GM19452 (cell line): ENCODE data around the gene MAGED1.

Experiments
- ATAC-seq: cut with Tn5 transposase; IDR thresholded peaks from one replicate; pipeline ENCODE4 v1.9.1; 2021; ENCODE audit not compliant: unreplicated experiment

Gene MAGED1, protein sequence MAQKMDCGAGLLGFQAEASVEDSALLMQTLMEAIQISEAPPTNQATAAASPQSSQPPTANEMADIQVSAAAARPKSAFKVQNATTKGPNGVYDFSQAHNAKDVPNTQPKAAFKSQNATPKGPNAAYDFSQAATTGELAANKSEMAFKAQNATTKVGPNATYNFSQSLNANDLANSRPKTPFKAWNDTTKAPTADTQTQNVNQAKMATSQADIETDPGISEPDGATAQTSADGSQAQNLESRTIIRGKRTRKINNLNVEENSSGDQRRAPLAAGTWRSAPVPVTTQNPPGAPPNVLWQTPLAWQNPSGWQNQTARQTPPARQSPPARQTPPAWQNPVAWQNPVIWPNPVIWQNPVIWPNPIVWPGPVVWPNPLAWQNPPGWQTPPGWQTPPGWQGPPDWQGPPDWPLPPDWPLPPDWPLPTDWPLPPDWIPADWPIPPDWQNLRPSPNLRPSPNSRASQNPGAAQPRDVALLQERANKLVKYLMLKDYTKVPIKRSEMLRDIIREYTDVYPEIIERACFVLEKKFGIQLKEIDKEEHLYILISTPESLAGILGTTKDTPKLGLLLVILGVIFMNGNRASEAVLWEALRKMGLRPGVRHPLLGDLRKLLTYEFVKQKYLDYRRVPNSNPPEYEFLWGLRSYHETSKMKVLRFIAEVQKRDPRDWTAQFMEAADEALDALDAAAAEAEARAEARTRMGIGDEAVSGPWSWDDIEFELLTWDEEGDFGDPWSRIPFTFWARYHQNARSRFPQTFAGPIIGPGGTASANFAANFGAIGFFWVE

DNA sequence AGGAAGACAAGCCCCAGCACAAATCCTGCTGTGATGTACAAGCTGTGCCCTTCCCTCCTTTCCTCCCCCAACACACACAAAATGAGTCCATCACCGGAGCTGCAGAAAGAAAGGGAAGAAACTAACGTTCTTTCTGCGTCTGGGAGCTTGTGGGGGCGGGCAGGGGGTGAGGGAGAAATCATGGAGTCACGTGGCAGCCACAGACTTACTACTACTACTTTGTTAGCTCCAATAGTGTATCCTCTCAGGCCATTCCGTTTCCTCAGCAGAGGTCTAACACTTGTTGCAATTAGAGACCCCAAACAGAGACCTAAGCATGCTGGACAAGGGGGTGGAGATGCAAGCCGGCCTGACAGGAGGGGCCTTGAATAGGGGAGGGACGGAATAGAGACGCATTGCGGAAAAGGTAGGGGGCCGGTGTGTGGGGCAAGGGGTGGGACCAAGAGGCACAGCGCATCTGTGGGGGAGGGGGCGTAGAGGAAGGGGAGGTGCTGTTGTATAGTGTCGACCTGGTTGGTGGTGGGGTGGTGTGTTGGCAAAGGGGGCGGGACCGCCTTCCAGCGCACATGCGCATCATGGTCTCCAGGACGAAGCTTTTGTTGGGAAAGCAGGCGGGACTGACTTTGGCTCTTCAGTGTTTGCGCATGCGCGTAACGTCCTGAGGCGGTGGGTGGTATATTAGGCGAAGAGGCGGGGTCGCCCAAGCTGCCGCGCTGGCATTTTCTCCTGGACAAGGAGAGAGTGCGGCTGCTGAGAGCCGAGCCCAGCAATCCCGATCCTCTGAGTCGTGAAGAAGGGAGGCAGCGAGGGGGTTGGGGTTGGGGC lies at the start of gene MAGED1:
Gene MAGED1 (plus strand): TSS at position 703 of the 825 bp plus-strand sequence. CDS start 682 bp downstream, outside the sequence.
- peak; percentile 57 for ATAC-seq

DNA sequence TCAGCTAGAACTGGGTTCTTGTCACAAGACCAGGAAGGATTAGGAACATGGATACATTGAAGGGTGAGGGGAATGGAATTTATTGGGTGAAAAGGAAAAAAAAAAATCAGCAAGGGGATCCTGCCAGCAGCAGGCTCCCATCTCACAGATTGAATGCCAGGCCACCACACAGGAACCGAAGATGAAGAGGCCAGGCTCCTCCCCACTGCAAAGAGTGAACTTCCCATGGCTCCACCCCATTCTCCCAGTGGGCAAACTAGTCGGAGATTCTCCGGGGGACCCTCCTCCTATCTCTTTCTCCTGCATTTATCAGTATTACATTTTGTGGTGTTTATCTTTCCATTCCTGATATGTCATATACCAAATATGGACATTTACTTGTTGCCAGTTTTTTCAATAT lies 46.0 kb upstream of the MAGED1 start:
- ATAC-seq = no peak

DNA sequence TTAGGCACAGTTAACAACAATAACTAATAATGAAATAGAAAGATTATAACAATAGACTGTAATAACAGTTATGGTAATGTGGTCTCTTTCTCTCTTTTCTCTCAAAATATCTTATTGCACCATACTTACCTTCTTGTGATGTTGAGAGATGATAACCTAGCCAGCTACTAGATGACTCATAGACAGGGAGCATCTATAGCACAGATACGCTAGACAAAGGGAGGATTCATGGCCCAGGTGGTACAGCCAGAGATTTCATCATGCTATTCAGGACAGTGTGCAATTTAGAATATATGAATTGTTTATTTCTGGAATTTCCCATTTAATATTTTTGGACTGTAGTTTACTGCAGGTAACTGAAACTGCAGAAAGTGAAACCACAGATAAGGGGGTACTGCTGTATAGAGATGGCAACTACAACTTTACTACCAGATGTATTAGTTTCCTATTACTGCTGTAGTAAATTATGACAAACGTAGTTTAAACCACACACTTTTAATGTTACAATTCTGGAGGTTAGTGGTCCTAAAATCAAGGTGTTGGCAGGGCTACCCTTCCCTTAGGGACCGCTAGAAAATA lies 41.8 kb upstream of the MAGED1 start:
- ATAC-seq = no peak

DNA sequence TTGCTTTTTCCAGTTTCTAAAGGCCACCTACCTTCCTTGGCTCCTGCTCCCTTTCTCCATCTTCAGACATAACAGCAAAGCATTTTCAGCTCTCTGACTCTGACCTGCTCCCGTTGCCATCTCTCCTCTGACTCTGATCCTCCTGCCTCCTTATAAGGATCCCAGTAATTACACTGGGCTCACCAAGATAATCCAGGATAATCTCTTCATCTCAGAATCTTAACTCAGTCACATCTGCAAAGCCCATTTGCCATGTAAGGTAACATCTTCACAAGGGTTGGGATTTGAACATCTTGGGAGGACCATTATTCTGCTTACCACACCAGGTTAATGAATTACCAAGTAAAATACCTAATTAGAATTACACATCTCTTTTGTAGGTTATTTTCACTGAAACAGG lies 41.3 kb upstream of the MAGED1 start:
- ATAC-seq = no peak

DNA sequence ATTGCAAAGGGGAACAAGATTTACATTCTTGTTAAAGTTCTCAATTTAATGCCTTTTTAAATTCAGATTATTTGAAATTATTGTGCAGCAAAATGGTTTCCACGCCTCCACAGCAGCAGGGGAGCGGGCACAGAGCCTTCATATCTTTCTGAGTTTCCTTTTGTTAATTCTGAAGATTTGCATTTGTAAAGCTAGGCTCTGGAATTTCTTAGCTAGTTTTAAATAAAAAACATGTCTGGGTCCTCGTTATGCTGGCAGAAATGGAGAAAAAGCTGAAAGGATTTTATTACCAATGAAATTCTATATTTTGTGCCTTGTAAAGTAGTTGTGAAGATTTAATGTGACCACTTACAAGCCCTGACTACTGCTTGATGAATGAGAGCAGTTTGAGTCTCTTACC lies 40.8 kb upstream of the MAGED1 start:
- no peak for ATAC-seq

DNA sequence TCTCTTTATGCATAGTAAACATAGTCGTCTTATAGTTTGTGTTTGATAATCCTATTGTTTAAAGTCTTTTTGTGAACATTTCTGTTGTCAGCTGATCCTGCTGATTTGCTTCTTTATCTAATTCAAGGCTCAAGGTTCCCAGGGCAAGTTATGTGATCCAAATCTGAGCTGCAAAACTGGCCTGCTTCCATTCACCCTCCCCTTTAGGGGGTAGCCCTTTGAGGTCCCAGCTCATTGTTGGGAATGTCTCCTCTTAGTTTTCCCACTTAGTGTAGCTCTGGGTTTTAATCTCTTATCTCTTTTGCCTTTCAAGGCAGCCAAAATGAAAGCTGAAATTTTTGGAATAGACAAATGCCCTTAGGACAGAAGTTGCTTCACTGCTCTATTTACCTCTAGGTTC lies 40.2 kb upstream of the MAGED1 start:
- no peak for ATAC-seq

DNA sequence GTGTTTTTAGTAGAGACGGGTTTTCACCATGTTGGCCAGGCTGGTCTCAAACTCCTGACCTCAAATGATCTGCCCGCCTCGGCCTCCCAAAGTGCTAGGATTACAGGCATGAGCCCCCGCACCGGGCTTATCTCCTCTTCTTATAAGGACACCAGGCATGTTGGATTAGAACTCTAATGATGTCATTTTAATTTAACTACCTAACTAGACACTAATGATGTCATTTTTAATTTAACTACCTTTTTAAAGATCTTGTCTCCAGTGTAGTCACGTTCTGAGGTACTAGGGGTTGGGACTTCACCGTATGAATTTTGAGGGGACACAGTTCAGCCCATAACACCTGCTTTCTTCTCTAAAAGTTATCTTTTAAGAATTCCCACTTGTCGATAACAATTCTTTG lies 37.7 kb upstream of the MAGED1 start:
- no peak for ATAC-seq

DNA sequence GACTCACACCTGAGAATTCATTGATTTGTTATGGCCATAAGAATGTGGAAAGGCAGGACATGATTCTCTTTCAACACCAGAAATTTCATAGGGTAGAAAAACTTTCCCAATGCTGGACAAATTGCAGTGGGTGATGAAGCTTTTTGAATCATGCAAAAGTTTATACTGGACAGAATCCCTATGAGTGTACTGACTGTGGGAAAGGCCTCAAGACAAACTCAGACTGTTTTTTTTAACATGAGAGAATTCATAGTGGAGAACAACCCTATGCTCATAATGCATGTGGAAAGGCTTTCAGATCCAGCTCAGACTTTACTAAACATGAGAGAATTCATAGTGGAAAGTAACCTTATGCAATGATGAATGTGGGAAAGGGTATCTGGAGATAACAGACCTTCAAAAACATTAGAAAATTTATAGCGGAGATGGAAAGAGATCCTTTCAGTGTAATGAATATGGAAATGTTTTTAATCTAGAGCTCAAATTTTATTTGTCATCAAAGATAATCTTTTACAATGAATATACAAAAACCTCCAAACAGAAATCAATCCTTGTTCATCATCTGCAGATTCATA lies 36.2 kb upstream of the MAGED1 start:
- no peak for ATAC-seq

DNA sequence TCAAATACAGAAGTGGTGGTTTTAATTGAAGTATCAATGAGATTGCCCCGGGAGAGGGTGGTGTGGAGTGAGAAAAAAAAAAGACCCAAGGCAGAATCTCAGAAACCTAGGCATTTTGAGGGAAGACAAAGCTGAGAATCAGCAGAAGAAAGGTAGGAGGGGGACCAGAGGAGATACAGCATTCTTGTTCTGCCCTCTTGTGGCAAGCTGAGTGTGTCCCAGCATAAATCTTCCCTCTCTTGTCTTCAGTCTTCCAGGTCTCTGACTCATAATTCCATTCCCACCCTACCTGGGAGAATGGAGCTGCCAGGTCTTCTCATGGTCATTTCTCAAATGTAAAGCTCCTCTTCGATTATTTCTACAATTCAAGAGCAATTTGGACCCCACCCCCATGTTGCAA lies 32.7 kb upstream of the MAGED1 start:
- no peak for ATAC-seq

DNA sequence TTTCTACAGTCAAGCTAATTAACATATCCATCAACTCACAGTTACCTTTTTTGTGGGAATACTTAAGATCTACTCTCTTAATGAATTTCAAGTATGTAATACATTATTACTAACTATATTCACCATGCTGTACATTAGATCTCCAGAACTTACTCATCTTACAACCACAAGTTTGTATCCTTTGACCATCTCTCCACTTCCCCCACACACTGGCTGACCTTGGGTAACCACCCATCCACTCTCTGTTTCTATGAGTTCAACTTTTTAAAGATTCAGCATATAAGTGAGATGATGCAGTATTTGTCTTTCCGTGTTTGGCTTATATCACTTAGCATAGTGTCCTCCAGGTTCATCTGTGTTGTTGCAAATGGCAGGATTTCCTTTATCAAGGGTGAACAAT lies 30.5 kb upstream of the MAGED1 start:
- no peak for ATAC-seq

DNA sequence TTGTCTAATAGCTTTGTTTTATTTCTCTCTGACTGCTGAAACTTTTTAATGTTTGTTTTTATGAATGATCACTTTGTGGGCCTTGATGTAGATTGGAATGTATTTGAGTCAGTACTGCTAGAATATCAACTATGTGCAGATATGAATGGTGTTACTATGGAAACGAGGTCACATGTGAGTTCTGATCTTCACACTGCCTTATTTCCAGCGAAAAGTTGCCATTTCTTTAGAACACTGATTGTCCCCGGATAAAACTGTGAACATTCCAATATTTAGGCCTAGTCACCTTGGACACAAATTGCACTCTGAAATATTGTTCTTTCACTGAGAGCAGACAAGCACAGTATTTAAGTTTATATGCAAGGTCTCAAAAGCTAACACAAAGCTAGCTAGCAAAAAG lies 27.2 kb upstream of the MAGED1 start:
- no peak for ATAC-seq

DNA sequence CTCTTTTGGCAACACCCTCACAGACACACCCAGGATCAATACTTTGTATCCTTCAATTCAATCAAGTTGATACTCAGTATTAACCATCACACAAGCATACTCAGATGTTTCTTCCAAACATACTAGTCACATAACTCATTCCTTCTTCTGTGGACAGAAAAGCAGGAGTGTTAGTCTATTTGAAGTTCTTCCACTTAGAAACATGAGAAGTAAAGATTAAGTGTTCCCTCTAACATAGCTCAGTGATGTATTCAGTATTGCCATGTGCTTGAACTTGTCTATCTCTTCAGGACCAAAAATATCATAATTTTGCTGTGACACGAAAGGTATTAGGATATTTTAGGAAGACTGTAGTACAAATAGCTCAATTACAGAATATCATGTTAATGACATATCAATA lies 25.8 kb upstream of the MAGED1 start:
- no peak for ATAC-seq

DNA sequence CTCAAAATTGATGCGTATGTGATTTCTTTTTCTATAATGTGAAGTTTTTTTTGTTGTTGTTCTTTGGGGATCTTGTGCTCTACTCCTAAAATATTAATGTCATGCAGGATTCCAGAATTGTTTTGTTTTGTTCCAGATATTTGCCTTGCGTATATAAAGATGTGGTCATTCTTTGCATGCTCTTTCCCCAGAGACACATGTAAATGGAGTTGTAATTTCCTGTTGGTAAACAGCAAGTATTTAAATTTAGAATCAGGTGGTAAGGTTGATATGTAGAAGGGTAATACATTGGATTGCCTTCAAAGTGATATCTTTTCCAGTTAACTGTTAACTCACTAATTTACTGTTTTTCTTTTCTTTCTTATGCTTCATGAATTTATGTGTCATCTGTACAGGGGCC lies 23.1 kb upstream of the MAGED1 start:
- no peak for ATAC-seq

DNA sequence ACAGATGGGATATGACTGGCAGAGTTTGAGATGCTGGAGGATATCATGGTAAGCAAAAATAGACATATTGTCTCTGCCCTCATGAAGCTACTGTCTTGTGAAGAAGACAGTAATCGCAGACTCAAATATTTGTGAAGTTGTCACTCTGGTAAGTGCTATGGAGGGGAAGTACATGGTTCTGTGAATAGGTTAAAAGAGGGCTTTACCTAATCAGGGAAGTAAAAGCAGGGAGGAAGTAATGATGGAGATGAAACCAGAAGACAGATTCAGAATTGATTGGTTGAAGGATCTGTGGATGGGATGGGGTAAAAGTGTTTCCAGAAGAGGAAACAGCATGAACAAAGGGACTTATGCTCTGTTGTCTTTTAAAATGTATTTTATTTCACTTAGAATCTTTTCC lies 19.3 kb upstream of the MAGED1 start:
- ATAC-seq = no peak

DNA sequence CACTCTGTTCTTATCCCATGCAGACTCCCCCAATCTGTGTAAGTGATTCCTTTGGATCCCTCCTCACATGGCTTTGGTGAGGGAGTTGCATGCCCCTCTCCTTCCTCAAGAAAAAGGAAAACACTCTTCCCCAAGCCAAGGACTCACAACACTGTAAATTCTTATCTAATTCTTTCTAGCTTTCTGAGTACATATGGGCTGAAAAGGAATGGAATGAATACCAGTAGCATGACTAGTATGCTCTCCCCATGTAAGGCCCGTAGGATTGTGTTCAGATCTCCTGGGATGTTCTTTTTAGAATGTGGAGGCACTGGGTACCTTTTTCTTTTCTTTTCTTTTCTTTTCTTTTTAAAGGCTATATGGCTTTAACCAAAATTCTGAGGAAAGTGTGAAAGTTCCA lies 17.0 kb upstream of the MAGED1 start:
- ATAC-seq = no peak

DNA sequence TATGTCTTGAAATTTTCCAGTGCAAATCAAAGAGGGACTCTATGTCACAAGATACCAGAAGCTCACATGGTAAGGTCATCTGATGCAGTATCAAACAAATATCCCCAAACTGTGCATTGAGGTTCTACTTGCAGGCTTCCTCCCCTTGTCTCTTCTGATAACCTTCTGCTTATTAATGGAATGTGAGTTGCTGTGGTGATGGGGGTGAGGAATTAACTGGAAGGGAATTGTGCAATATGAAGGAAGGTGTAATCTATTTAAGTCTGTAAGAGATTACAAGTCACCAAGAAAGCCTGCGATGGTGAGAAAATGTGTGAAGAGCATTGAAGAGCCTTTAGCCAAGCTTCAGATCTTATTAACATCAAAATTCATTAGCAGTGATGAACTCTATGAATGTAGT lies 15.4 kb upstream of the MAGED1 start:
- no peak for ATAC-seq

DNA sequence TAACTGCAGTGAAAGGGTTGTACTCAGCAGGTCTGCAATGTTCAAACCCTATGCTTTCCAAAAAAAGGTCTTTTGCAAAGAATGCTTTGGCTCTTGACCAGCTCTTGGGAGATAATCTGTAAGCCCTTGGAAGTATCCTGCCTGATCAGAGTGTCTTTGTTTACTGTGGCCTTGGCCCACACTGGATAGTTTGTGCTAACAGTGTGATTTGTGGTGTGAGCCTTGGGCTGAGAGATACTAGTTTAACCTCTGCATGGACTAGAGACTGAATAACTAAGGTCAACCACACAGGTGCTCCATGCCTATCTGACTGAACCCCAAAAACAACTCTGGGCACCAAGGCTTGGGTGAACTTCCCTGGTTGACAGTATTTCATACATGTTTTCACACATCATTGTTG lies 3.6 kb upstream of the MAGED1 start:
- ATAC-seq = no peak

DNA sequence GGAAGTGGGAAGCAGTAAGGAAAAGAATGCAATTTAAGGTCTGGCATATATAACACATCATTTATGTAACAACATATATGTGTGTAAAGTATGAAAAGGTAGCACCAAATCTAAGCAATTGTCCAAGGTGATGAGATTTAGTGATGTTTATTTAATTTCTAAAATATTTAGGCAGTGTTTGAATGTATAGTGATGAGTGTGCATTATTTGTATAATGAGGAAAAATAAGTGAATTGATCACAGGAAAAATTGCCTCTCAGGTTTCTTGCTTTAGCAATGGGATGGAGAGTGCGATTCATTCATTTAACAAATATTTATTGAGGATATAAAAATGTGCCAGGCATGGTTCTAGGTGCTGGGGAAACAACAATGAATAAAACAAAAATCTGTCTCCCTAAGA lies 2.2 kb upstream of the MAGED1 start:
- no peak for ATAC-seq

DNA sequence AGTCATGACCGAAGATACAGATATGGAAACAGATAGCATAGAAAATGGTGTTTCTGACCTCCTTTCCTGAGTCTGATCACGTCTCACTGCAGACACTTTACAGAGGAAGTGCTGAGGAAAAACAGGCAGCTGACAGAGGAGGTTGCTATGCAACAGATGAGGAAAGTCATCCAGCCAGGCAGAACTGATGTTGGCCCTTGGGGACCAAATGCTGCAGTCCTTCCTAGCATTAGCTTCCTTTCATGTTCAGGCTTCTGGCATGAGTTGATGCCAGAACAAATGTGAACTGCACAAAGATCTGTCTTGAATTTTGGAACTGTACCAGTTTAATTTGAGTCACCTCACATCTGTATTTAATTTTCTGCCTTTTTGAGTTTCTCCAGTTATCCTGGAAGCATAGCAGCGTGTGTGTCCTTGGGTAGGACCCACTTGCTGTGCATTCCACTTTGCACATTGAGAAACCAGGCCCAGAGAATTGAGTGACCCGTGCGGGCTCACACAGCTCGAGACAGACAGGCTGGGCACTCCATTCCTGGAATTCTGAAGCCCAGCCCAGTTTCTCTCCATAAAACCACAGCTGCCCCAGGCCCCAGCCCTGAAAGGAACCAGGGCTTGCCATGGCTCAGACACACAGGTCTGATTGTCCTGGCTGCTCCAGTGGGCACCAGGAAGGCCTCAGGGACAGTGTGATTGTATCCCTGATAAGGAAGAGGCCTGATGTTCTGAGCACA lies 1.4 kb upstream of the MAGED1 start:
- ATAC-seq = no peak
